NCI-H1436 treated with DMSO at 0.1 percent for 48 hours (cell line): ENCODE measurements around the gene EIF4G1.
"Not testable (repeated sequence)": the region's sequence is repeated elsewhere in the genome, so short reads cannot be mapped to it uniquely, and the experiment has no call there.

Source experiments
- DNase-seq: peaks from one replicate; lab custom pipeline; 2025; lab: John Stamatoyannopoulos, UW

The EIF4G1 gene

DNA sequence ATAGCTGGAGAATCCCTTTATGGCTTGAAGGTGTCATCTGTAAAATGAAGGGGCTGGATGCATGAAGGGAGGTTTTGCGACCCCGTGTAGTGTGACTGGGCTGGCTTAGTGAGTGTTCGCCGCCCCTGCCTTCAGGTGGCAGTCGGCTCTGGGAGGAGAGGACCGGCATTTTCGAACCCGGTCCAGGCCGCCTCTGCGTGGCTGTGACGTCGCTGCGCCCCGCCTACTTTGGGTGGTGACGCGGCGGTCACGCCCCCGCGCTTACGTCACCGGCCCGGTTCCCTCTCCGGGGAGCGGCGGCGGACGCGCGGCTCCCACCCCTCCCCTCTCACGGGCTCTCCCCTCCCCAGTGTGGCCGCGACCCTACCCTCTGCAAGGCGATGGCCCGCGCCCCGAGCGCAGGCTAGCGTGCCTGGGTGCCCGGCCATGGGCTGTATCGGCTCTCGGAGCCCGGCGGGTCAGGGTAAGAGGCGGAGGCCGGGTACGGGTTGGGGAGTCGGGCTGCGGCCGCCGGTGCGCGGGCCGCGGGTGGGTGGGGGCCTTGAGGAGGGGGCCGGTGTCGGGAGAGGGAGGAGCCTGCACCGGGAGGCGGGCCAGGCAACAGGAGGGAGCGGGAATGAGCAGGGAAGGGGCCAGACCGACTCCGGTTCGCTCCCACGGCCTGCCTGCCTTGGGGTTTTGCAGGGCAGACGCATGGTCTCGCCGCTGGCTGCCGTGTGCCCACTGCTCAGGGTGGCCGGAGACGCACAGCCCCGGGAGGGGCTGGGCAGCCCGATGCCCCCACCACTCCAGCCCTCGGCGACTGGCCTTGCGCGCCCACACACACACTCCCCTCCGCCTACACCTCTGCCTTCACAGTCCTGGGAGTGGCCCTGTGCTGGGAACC lies 21.5 kb downstream of the EIF4G1 start:
- no peak for DNase-seq

- no peak for DNase-seq
Observed at GRCh38 chr3:184336547-184337398, 22.4 kb downstream of the EIF4G1 start.

DNA sequence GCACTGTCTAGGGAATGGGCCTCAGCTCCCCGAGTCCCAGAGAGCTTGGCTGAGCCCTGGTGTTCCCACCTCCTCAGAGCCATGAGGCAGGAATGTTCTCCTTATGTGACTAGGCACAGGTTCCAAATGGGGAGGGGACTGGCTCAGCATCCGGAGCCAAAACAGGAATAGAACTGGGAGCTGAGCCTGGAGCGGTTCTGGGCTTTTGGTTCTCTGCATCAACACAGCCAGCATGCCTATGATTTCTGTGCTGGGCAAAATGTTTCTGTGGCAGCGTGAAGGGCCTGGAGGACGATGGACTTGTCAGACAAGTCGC lies 23.0 kb downstream of the EIF4G1 start, which contains the start of gene FAM131A:
Gene FAM131A, plus strand, starts transcription at position 202 of the 316 bp plus-strand sequence. Its CDS starts 31 bp downstream, at position 233.
- DNase-seq: no peak

DNA sequence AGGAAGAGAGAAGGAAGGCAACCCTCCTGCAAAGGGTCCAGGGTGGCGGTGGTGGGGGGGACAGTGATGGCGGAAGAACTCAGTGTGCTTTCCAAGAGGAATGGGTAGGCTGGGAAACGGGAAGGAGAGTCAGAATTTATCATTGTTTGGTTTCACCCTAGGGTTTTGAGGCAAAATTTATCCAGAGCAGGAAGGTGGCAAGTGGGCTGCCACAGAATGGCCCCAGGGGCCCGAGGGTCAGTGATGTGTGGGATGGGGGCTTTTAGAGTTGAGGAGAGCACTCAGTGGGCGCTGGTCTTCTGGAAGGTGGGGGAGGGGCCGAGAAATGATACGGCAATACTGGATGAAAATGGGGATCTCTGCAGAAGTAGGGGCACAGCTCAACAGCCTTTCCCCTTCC lies 23.6 kb downstream of the EIF4G1 start:
- no peak for DNase-seq

- peak; percentile 82 for DNase-seq
Observed at GRCh38 chr3:184338511-184338945, 24.1 kb downstream of the EIF4G1 start.

GRCh38 chr3:184339001-184339400 lies 24.6 kb downstream of the EIF4G1 start:
- DNase-seq: peak; percentile 57

DNA sequence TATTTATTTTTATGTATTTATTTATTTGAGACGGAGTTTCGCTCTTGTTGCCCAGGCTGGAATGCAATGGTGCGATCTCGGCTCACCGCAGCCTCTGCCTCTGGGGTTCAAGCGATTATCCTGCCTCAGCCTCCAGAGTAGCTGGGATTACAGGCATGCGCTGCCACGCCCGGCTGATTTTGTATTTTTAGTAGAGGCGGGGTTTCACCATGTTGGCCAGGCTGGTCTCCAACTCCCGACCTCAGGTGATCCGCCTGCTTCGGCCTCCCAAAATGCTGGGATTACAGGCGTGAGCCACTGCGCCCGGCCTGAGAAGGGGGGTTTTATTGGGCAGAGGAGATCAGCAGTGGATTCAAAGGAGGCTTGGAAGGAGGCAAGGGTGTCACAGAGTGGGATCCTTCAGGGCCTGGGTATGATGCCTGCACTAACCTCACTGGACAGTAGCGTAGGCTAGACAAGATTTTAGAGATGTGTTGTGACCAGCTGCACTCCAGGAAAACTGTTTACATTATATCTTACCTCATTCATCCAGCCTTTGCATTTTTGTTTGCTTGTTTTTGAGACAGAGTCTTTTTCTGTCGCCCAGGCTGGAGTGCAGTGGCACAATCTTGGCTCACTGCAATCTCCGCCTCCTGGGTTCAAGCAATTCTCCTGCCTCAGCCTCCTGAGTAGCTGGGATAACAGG lies 25.2 kb downstream of the EIF4G1 start:
- not testable (repeated sequence) for DNase-seq

DNA sequence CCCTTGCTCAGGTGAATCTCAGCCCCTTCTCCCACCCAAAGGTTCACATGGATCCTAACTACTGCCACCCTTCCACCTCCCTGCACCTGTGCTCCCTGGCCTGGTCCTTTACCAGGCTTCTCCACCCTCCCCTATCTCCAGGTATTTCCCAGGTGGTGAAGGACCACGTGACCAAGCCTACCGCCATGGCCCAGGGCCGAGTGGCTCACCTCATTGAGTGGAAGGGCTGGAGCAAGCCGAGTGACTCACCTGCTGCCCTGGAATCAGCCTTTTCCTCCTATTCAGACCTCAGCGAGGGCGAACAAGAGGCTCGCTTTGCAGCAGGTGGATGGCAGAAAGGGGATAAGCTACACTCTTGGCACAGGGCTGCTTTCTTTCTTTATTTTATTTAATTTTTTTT lies 27.5 kb downstream of the EIF4G1 start:
- DNase-seq: no peak

DNA sequence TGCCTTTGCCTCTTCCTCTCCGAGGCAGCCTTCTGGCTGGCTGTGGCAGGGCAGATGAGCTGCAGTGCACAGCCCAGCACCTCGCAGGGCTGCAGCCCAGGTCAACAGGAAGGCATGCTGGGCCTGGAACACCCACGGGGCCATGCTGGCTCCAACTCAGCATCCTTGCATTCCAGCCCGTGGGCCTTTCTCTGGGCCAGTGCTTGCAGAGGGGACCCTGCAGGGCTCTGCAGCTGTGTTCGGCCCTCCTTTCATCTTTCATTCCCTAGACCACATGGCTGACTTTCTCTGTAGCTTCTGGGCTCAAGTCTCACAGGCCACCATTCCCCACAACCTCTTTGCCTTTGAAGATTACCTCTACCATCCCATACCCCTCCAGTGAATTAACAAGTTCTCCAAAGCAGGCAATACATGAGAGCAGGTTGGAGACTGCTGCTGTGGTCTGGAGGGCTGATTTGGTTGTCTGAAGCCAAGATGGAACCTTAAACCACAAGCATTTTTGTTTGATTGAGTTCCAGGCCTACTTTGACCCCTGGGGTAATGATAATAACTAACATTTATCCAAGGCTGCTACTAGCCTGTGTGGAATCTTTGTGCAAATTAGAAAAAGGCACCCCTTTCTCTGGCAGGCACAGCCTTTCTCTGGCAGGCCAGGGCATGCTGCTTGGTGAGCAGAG lies 28.9 kb downstream of the EIF4G1 start:
- no peak for DNase-seq

DNA sequence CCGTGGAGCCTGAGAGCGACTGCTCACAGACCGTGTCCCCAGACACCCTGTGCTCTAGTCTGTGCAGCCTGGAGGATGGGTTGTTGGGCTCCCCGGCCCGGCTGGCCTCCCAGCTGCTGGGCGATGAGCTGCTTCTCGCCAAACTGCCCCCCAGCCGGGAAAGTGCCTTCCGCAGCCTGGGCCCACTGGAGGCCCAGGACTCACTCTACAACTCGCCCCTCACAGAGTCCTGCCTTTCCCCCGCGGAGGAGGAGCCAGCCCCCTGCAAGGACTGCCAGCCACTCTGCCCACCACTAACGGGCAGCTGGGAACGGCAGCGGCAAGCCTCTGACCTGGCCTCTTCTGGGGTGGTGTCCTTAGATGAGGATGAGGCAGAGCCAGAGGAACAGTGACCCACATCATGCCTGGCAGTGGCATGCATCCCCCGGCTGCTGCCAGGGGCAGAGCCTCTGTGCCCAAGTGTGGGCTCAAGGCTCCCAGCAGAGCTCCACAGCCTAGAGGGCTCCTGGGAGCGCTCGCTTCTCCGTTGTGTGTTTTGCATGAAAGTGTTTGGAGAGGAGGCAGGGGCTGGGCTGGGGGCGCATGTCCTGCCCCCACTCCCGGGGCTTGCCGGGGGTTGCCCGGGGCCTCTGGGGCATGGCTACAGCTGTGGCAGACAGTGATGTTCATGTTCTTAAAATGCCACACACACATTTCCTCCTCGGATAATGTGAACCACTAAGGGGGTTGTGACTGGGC lies 30.3 kb downstream of the EIF4G1 start:
- no peak for DNase-seq

DNA sequence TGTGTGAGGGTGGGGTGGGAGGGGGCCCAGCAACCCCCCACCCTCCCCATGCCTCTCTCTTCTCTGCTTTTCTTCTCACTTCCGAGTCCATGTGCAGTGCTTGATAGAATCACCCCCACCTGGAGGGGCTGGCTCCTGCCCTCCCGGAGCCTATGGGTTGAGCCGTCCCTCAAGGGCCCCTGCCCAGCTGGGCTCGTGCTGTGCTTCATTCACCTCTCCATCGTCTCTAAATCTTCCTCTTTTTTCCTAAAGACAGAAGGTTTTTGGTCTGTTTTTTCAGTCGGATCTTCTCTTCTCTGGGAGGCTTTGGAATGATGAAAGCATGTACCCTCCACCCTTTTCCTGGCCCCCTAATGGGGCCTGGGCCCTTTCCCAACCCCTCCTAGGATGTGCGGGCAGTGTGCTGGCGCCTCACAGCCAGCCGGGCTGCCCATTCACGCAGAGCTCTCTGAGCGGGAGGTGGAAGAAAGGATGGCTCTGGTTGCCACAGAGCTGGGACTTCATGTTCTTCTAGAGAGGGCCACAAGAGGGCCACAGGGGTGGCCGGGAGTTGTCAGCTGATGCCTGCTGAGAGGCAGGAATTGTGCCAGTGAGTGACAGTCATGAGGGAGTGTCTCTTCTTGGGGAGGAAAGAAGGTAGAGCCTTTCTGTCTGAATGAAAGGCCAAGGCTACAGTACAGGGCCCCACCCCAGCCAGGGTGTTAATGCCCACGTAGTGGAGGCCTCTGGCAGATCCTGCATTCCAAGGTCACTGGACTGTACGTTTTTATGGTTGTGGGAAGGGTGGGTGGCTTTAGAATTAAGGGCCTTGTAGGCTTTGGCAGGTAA lies 31.1 kb downstream of the EIF4G1 start:
- DNase-seq: no peak

DNA sequence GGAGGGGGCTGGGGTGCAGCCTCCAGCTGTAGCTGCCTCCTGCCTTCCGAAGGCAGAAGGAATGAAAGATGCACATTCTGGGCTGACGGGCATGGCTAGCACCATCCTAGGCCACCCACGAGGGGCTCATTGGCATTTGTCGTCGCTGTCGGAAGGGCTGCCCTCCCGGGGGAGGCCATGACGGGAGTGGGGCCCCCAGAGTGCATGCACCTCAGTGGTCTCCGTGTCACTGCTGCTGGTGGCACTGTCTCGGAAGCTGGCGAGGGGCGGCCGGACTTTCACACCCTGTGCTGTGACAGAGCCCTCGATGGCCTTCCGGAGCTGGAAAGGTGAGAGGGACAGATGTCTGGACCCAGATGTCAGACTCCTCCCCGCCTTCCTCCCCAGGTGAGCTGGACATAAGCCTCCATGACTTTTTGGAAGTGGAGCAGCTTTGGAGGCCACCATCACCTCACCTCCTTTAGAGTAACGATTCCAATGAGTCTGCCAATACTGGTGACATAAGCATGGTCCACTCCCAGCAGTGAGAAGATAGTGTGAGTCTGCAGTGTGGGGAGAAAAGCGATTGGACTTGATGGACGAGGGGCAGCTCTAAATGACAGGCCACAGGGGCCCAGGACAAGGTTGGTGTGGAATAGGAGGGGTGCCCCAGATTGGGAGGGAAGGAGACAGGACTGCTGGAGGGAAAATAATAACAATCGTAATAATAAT lies 32.2 kb downstream of the EIF4G1 start:
- DNase-seq: no peak

GRCh38 chr3:184347321-184348056 lies 33.1 kb downstream of the EIF4G1 start:
- DNase-seq: no peak

DNA sequence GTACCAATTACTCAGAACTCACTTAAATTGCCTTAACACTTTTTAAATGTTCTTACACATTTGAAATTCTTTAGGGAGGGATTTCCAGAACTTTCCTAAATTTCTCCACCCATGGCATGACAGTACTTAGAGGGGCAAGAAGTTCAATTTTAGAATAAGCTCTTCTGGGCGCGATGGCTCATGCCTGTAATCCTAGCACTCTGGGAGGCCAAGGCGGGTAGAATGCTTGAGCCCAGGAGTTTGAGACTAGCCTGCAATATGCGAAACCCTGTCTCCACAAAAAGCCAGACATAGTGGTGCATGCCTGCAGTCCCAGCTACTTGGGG lies 33.6 kb downstream of the EIF4G1 start:
- no peak for DNase-seq

DNA sequence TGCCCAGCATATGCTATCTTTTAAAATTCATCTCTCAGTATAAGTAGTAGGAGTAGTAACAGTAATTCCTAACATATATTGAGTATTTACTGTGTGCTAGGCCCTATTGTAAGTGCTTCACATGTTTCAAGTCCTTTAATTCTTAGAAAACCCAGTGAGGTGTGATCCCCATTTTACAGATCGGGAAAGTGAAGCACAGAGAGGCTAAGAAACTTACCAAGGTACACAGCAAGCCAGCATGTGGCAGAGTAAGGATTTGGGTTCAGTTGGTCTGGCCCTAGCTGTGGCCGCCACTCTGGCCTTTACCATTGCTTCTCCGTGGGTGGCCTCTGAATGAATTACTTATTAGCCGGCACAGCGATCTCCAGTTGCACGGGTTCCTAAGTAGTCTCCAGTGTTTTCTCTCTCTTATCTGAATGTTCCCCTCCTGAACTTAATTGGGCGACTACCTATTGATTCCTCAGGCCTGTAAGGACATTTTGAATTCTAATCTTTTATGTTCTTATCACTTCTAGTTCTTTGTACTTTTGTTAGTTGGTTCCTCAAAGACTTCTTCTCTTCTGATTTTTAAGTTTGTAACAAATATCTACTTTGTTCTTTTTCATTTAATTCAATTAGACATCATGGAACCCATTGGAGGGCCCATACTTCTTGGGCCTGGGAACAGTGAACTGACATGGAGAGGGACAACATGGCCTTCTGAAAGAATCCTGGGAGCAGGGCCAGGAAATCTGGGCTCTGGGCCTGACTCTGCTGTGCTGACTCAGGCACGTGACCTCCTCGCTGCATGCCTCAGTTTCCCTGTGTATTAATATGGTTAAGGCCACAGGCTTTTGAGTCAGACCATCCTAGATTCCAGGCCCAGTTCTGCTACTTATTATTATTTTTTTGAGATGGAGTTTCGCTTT lies 35.4 kb downstream of the EIF4G1 start:
- no peak for DNase-seq

DNA sequence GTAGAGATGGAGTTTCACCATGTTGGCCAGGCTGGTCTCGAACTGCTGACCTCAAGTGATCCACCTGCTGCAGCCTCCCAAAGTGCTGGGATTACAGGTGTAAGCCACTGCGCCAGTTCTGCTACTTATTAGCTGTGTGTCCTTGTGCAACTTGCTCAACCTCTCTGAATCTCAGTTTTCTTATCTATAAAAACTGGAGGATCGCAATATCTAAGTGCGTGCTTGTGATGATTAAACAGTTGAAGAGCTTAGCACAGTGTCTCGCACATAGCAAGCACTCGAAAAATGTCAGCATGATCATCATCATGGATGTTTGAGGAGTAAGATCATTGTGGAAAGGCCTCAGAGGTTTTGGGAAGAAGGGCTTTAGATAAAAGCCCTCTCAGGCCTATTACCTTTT lies 36.2 kb downstream of the EIF4G1 start:
- no peak for DNase-seq

GRCh38 chr3:184351511-184352148 lies 37.2 kb downstream of the EIF4G1 start:
- no peak for DNase-seq
